Stimulated activated CD8-positive, alpha-beta memory T cell treated with anti-CD3 and anti-CD28 coated beads, Interleukin-2, amount 100 ng/mL, for 48 hours (primary cell): ENCODE measurements around the gene ULK1.
"Not testable (repeated sequence)": the region's sequence is repeated elsewhere in the genome, so short reads cannot be mapped to it uniquely, and the experiment has no call there.

Experiments
- DNase-seq, 2 donors: peaks; one replicate each; pipeline ENCODE4 v3.0.0-alpha.2; 2020; ENCODE audit warnings: low read depth in 2 of 2

The ULK1 gene

DNA sequence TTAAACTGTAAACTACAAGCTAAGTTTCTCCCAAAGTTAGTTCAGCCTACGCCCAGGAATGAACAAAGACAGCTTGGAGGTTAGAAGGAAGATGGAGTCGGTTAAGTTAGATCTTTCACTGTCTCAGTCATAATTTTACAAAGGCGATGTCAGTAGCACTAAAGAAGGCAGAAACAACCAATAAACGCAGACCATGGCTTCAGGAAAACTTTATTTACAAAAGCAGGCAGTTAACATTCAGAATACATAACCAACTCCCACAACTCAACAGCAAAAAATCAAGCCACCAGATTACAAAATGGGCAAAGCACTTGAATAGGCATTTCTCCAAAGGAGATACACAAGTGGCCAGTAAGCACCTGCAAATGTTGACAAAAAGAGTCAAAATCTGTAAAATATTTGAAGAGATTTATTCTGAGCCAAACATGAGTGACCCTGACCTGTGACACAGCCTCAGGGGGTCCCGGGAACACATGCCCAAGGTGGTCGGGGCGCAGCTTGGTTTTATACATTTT, 8.8 kb upstream of the ULK1 start:
- no peak for DNase-seq

DNA sequence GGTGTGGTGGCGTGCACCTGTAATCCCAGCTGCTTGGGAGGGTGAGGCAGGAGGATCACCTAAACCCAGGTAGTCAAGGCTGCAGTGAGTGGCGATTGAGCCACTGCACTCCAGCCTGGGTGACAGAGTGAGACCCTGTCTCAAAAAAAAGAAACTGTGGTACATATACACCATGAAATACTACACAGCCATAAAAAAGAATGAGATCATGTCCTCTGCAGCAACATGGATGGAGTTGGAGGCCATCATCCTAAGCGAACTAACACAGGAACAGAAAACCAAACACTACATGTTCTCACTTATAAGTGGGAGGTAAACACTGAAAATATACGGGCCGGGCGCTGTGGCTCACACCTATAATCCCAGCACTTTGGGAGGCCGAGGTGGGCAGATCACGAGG, 2.7 kb upstream of the ULK1 start:
- DNase-seq, result not testable (repeated sequence)

DNA sequence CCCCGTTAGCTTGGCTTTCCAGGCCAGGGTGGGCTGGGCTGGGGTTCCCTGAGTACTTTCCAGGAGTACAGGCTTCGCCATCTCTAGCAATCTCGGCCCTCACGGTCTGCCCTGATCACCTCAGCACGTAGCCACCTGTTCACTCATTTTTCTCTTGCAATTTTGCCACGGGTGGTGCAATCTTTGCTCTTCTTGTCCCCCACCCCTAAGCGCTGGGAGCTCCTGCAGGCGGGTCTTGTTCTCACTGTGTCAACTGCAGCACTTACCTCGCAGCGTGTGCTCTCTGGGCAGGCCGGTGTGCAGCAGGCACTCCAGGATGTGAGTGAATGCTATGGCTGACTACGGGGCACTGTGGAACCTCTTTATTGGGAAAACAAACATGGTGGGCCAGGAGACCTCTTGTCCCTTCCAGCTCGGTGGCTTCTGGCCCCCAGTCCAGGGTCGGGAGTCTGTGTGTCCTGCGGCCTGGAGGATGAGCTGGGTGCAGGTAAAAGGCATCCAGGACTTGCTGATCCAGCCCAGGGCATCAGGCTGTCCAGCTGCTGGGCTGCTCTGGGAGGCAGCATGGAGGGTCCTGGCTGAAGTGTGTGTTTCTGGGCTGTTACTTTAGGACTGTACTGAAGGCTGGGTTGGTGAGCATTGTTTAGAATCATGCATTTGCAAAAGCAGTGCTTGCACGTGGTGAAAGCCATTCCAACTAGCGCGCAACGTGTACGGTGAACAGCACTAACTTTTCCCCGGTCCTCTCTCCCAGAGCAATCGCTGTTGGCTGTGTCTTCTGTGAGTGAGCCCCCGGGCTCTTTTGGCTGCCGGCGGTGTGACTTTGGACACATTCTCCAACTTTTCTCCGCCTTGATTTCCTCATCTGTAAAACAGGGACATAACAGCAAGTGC, 1.5 kb upstream of the ULK1 start:
- no peak for DNase-seq

DNA sequence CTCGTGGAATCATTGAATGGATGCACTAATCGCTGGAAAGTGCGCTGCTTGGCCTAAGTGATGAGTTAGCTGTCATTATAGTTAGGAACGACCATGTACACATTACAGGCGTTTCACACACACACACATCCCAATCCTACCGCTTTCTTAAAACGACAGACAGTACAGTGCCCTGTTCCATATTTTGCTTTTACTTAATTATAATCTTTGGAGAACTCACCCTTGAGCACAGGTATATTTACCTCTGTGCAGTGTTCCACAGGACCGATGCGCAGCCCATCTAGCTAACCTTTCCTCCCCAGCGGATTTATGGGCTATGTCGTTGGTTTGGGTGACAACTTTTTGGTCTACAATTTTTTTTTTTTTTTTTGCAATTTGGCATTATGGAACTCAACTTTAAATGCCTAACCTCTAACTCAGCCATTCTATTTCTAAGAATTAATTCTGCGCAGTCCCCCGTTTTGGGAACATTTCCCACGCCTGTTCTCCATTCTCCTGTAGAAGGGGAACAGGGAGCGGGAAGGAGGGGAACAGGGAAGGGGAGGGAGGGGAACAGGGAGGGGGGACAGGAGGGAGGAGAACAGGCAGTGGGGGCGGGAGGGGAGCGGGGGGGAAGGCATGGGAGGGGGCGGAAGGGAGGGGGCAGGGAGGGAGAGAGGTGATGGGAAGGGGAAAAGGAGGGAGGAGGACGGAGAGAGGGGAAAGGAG, 663 bp upstream of the ULK1 start:
- no peak for DNase-seq

DNA sequence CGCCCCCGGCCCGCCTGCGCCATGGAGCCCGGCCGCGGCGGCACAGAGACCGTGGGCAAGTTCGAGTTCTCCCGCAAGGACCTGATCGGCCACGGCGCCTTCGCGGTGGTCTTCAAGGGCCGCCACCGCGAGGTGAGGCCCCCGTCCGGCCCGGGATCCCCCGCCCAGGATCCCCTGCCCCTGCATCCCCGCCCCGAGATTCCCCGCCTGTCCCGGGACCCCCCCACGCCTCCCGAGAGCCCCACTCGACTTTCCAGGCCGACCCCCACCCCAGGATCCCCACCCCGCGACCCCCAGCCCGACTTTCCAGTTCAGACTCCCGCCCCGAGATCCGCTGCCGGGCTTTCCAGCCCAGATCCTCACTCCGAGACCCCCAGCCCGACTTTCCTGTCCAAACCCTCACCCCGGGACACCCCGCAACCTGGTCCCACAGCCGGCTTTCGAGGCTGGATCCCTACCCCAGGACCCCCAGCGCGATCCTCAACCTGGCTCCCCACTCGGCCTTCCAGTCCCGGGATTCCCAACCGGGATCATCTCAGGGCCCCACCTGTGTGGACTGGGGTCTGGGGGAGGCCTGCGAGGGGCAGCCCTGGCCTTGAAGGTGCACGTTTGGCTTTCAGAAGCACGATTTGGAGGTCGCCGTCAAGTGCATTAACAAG, 688 bp downstream of the ULK1 start:
- no peak for DNase-seq

DNA sequence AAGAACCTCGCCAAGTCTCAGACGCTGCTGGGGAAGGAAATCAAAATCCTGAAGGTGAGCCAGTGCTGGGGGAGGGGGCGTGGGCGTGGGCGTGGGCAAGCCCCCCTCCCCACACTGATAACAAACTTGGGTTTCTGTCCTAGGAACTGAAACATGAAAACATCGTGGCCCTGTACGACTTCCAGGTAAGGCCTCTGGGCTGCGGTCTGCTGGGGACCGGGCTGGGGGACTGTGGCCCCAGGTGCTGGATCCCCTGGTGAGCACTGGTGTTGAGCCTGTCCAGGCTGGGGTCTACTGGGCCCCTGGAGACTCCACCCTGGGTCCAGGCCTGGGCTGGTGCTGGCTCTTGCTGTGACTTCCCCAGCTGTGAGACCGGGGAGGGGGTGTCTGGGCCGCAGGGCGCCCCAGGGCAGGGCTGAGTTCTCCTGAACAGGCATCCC, 1.2 kb downstream of the ULK1 start:
- DNase-seq, result no peak

DNA sequence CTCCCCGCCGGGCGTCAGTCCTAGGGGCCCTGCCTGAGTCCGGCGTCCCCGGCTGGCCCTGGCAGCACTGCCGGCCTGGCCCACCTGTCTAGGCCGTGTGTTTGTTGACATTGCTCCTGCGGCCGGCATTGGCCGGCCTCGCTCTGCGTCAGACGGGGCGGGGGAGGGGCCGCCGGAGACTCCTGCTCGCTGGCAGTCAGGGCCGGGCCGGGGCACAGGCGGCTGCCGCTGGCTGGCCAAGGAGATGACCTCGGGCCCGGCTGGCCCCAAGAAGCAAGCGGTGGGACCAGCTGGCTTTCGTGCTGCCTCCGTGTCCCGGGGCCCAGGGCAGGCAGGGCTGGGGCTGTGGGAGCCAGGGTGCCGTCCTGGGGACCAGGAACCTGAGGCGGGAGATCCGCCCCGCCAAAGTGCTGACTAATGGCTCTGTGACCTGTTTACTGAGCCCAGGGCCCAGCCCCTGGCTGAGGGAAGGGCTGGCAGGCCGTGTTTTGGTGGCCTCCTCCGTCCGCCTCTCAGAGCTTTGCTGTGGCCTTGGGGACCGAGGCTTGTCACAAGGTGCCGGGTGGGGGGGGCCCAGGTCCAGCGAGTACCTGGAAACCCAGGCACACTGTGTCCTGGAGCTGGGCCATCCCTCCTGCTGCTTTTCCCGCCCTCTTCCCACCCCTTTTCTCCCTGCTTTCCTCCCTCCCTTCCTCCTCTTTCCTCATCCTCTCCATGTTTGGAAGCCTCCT, 1.8 kb downstream of the ULK1 start:
- peak; percentile 61 to 64 for DNase-seq

DNA sequence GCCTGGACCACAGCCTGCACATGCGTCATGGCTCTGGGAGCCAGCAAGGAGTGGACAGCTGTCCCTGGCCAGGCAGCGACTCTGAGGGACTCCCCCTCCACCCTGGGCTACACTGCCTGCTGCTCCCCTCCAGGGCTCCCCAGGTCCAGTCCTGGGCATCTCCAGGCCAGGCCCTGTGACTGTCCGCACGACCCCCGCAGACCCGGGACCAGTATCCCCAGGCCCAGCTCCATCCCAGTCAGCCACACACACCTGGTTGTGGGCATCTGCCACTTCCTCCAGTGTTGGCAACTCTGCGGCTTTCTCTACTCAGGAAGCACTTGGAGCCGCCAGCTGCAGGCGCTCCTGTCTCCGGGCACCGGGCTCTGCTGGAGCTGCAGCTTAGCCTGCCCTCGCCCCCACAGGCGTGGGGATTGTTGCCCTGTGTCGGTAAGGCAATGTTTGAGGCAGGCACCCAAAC, 2.4 kb downstream of the ULK1 start:
- DNase-seq, result no peak

DNA sequence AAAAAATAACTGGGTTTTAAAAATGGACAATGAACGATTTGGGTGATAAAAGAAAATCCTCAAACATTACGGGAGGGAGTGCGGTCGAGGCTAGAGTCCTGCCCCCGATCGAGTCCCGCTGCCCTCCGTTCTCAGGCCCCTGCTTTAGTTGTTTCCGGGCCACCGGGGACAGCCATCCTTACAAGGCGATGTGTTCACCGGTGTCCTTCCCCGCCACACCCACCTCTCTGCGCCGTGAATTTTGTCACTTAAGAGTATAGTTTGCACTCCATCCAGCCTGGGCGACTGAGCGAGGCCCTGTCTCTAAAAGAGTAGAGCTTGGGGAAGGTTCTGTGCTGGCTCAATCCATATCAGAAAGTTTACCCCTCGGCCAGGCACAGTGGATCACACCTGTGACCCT, 2.9 kb downstream of the ULK1 start:
- no peak for DNase-seq

DNA sequence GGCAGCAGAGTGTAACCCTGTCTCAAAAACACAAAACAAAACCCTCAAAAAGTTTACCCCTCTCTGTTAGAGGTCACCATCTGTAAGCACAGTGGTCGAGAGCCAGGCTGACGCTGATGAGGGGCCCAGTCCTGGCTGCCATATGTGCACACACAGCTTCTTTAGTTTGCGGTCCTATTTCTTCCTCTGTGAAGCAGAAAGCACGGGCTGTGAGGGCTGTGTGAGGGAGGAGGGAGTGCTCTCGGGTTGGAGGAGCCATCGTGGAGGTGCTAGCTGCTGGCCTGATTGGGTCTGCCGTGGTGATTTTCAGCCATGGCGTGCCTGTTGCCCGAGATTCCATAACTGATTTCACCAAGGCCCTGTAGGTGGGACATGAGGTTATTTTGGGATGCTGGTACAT, 3.5 kb downstream of the ULK1 start:
- no peak for DNase-seq

DNA sequence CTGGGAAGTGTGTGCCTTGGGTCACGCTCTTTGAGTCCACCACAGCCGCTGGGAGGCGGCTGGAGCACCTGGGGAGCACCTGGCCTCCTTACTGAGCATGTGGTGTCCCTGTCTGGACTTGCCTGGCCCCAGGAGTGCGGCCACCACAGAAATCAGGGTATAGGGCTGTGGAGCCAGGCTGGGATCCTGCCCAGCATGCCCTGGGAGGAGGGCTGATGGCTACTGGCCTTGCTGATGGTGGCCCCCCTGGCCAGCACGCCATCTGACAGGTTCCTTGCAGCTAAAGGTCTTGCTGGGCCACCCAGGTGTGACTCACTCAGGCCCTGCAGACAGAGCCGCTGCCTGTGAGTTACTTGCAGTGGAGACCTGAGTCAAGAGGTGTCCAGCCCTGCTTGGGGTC, 6.0 kb downstream of the ULK1 start:
- DNase-seq, result no peak

DNA sequence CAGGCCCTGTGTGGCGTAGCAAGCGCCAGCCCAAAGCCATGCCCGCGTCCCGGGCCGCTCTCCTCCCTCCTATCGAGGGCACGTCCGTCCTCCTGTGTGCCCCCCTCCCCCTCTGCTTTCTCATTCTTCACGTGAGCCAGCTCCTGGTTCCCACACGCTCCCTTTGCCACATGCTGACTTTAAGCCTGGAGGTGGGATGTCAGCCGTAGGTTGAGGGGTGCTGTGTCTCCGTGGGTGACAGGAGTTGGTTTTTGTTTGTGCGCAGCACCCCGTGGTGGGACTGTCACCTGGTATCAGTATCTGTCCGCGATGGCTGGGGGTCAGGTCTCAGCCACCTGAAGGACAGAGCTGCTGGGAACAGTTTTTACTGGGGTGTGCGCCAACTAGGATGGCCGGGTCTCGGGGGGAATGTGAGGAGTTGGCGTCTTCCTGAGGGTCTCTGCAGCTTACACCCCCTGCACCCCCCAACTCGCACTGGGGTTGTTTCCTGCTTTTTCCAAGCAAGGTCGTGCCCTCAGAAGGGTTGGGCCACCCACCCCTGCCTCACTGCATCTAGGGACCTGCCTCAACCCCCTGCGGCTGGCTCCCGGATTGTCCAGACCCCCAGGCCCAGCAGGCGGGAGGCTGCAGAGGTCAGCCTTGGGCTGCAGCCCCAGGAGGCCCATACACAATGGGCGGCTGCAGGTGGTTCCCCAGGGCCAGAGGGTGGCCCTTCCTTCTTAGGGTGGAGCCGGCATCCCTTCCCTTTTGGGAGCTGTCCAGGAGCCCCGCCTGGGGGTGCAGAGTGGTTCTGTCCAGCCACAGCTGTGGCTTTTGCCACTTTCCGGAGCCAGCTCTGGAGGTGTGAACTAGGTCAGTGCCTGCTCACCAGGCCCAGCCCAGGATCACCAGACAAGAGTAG, 7.3 kb downstream of the ULK1 start:
- DNase-seq, result no peak

DNA sequence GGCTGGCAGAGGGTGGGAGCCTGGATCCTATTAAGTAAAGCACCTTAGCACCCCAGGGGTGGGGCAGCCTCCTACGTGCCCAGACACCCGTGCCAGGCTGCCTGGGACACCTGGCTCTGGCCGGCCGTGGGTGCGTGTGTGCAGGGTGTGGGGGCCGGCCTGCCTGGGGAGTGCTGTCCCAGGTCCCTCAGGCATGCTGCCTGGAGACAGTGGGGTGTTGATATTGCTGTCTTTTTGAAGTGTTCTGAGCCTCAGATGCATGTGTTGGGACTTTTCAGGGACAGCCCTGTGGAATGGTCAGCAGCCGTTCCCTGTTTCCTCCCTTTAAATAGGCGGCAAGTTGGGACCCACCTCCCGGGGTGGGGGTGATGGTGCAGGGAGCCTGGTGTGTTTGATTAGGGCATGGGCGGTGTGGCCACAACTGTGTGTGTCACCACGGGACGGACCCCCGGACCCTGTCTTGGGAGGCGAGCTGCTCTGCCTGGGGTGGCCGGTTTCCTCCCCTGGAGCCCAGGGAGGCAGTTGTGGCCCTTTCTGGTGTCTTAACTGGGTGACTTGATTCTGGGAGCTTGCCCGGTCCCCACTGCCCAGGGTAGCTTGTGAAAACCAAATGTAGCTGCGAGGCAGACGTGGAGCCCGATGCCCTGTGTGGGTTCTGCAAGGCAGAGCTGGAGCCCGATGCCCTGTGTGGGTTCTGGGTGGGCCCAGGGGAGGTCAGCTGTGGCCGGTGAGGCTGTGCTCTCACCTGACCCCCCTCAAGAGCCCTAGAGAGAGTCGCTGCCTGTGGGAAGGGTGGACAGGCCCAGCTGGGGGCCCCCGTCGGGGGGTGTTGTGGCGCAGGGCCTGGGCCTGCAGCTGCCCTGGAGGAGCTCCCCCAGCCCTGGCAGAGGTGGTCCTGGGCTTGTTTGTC, 8.2 kb downstream of the ULK1 start:
- no peak for DNase-seq

DNA sequence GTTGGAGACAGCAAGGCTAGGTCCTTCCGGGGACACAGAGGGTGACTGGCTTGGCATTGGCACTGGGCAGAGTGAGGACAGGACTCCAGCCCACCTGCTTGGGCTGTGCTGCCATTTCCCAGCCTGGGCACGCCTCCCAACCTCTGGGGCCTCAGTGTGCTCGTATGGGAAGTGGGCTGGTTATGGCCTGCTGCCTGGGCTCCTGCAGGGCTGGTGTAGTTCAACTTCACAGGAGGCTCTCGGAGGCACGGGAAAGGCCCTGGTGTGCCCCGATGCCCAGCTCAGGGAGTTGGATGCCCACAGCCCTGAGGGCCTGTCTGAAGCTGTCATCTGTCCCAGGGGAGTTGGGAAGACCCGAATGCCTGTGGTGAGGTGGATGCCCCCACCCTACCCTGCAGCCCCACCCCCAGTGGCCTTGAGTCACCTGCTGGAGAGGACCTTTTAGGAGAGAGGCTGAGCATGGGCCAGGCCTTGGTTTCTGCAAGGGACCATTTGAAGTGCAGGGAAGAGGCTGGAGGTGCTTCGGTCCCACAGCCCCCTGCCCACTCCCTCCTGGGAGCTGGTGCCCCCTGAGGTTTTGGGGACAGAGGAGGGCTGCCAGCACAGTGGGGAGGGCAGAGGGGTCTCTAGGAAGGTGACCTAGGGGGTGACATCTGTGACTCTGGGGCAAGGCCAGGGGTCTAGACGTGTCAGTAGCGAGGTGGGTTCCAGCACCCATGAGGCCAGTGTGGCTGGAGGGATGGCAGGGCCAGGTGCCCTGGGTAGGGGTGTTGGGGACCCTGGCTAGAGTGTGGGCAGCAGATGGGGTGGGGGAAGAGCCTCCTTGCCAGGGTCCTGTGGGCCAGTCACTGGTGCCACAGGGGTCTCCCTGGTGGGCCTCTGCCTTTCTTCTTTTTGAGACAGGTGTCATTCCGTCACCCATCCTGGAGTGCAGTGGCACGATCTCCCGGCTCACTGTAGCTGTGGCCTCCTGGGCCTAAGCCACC, 9.1 kb downstream of the ULK1 start:
- no peak for DNase-seq

DNA sequence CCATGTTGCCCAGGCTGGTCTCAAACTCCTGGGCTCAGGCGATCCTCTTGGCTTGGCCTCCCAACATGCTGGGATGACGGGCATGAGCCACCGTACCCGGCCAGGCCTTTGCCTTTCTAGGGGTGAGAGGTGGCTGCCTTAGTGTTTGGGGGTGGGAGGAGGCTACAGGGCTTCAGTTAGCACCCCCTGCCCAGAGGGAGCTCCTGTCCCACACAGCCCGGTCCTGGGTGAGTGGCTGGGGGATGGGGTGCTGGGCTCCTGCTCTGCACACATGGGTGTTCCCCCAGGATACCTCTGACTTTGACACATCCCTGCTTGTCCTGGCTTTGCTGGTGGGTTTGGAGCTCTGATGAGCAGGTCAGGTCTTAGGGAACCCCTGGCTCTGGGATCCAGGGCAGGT, 9.9 kb downstream of the ULK1 start:
- no peak for DNase-seq

DNA sequence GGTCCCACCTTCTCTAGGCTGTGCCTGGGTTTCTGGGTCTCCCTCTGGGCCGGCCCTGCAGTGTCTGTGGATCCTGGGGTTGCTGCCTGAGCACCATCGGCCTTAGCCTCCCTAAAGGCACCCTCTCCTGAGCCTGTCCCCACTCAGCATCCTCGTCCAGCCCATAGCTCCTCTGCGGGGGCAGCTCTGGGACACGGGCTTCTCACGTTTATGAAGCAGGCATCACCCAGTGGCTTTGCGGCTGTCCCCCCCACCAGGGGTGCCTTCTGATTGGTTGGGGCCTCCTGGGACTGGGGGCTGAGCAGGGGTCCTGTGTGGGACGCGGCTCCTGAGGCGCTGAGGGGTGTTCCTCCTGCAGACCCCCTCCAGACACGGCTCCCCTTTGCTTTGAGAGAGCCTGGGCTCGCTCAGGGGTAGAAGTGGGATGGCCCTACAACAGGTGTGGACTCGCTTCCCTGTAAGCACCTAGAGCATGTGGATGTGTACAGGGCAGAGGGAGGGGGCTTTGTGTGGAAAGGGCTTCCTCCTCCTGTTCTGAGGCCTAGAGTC, 10.7 kb downstream of the ULK1 start:
- DNase-seq, result no peak

DNA sequence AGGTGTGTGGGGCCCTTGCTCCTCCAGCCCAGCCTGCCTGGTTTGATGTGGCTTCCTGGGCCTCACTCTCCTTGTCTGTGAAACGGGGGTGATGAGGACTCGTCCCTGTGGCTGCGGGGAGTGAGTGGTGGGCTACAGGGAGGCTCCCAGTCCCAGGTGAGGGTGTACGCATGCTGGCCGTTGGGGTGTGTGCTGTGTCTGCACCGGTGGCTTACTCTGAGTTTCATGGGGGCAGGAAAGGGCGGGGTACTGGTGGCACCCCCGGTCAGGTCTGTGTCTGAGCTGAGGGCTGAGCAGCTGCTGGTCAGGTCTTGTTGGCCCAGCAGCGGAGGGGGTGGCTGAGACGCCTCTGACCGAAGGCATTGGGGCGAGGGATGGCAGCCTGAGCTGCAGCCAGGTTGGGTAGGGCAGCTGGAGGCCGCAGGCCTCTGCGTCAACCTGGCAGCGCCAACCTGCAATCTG, 11.2 kb downstream of the ULK1 start:
- DNase-seq, result no peak
